WERI-Rb-1 (cell line): Measurements from ENCODE around the gene MIA.
A peak's percentile ranks its signal among the peaks of the same experiment; 100 is the strongest.

ENCODE experiments used
- DNase-seq: peaks from one replicate; pipeline ENCODE4 v3.0.0-alpha.2; 2020
- H3K27ac ChIP-seq: fragments of 250-450 bp; sonication (Bioruptor Pico); 2 replicates; pipeline ENCODE4 v1.5.1; 2020; ENCODE audit warnings: mild to moderate bottlenecking, moderate library complexity
- H3K27me3 ChIP-seq: fragments of 250-450 bp; sonication (Bioruptor Pico); 2 replicates; pipeline ENCODE4 v1.5.1; 2021; ENCODE audit warnings: mild to moderate bottlenecking, low read depth, moderate library complexity; ENCODE audit not compliant: insufficient read depth, severe bottlenecking
- H3K36me3 ChIP-seq: fragments of 250-450 bp; sonication (Bioruptor Pico); 2 replicates; pipeline ENCODE4 v1.5.1; 2020; ENCODE audit warnings: mild to moderate bottlenecking, moderate library complexity
- H3K4me3 ChIP-seq: 2 replicates; pipeline ENCODE4 v1.5.1; 2011; ENCODE audit warnings: low read depth, mild to moderate bottlenecking, control low read depth, low read length
- H3K9me3 ChIP-seq: fragments of 250-450 bp; sonication (Bioruptor Pico); 2 replicates; pipeline ENCODE4 v1.5.1; 2021; ENCODE audit warnings: mild to moderate bottlenecking, moderate library complexity; ENCODE audit not compliant: severe bottlenecking
- TF ChIP-seq, protein P1 (sequence below): IDR thresholded peaks from 2 replicates; pipeline ENCODE4 v1.5.1; 2011; ENCODE audit warnings: low read depth, mild to moderate bottlenecking, control low read depth, inconsistent platforms, low read length

The MIA gene

GRCh38 chr19:40736661-40737060 is 38.7 kb upstream of the MIA start:
- H3K4me3 ChIP-seq: no peak overlapping the region

DNA sequence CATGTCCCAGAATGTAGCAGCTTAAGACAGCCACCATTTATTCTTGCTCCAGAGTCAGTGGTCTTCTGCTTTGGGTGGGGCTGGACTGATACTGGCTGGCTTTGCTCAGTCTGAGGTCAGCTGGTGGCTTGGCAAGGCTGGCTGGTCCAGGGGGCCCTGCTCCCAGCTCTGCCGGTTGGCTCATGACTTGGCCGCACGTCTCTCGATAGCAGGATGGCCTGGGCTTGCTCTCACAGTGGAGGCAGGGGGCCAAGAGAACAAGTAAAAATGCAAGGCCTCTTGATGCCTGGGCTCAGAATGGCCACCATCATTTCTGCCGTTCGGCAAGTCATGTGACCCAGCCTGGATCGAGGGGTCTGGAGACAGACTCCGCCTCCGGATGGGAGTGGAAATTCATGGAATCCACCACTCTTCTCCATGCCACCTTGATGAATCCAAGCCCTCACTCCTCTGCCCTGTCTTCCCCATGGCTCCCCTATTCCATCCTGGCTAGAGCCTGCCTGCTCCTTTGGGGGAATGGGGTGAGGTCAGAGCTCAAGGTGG is 38.1 kb upstream of the MIA start:
- H3K36me3 ChIP-seq: peaks cover 43% of the 10 kb centered on the region
- TF ChIP-seq, protein P1, sequence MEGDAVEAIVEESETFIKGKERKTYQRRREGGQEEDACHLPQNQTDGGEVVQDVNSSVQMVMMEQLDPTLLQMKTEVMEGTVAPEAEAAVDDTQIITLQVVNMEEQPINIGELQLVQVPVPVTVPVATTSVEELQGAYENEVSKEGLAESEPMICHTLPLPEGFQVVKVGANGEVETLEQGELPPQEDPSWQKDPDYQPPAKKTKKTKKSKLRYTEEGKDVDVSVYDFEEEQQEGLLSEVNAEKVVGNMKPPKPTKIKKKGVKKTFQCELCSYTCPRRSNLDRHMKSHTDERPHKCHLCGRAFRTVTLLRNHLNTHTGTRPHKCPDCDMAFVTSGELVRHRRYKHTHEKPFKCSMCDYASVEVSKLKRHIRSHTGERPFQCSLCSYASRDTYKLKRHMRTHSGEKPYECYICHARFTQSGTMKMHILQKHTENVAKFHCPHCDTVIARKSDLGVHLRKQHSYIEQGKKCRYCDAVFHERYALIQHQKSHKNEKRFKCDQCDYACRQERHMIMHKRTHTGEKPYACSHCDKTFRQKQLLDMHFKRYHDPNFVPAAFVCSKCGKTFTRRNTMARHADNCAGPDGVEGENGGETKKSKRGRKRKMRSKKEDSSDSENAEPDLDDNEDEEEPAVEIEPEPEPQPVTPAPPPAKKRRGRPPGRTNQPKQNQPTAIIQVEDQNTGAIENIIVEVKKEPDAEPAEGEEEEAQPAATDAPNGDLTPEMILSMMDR: no peak

More at GRCh38 chr19:40736661-40737060, 38.7 kb upstream of the MIA start:
- TF ChIP-seq, protein P1: no peak
- Histone ChIP-seq H3K9me3 (no peaks in the 10 kb centered on the region), H3K27ac (no peak overlapping the region), H3K36me3 (peaks cover 46% of the 10 kb centered on the region), H3K27me3 (no peaks in the 10 kb centered on the region)
- no peak for DNase-seq

GRCh38 chr19:40739030-40739839 is 36.1 kb upstream of the MIA start:
- peaks cover 29% of the 10 kb centered on the region for H3K36me3 ChIP-seq
- H3K27ac ChIP-seq: peak overlapping the region; percentile 54
- TF ChIP-seq, protein P1: no peak
- no peaks in the 10 kb centered on the region for H3K27me3 ChIP-seq
- no peak for DNase-seq
- no peaks in the 10 kb centered on the region for H3K9me3 ChIP-seq
- H3K4me3 ChIP-seq: no peak overlapping the region

More for the DNA sequence above, 38.1 kb upstream of the MIA start:
- H3K27ac ChIP-seq: no peak overlapping the region
- no peak overlapping the region for H3K4me3 ChIP-seq
- no peaks in the 10 kb centered on the region for H3K9me3 ChIP-seq
- no peaks in the 10 kb centered on the region for H3K27me3 ChIP-seq
- no peak for DNase-seq

- DNase-seq: peak; percentile 56
- TF ChIP-seq, protein P1: no peak
- Histone ChIP-seq H3K27me3 (no peaks in the 10 kb centered on the region), H3K36me3 (peaks cover 25% of the 10 kb centered on the region), H3K27ac (peak overlapping the region; percentile 54), H3K4me3 (no peak overlapping the region), H3K9me3 (no peaks in the 10 kb centered on the region)
Measured at GRCh38 chr19:40739871-40740703, 35.2 kb upstream of the MIA start.

DNA sequence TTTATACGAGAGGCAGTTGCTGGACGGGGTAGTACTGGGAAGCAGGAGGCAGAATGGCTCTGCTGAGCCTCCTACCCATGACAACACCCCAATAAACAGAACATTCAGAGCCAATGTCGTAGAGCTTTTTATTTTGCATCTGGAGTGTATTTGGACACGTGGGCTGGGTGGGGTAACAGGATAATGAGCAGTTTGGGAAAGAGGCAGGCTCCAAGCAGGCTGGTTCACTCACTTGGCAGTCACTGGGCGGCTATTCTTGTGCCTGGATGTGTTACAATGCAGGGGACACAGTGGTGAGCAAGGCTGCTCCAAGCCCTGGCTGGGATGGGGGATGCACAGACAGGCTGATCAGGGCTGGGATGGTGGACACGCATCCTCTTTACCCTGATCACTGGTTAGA is 34.6 kb upstream of the MIA start:
- DNase-seq: no peak
- Histone ChIP-seq H3K36me3 (peaks cover 21% of the 10 kb centered on the region), H3K4me3 (no peak overlapping the region), H3K9me3 (no peaks in the 10 kb centered on the region), H3K27me3 (no peaks in the 10 kb centered on the region), H3K27ac (peak overlapping the region; percentile 35)
- TF ChIP-seq, protein P1: no peak
